ENCODE results near the gene SEMA5A.

Gene SEMA5A

DNA sequence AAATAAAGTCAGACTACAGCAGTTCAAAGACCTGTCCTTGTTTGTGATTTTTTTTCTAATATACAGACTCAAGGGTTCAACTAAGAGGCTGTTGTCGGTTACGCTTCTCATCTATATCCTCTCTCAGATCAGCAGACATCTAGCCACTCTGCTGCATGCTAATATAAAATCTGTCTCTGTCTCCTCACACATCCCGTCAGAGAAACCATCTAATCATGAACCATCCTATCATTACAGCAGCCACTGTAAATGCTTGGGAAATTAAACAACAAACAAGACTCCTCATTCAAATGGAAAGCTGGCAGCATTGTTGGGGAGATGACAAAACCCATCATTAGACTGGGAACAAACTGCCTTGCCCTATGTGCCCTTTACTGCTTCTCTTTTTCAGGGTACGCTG lies 94.8 kb downstream of the SEMA5A start:
- no peak overlapping the region for H3K27ac ChIP-seq (ENCODE audit: low read length)
- no peaks in the 10 kb centered on the region for H3K4me1 ChIP-seq (ENCODE audit: control insufficient read depth in 1 of 2, insufficient read depth in 2 of 2, low read length in 2 of 2)
- H3K9me3 ChIP-seq (ENCODE audit: control insufficient read depth in 1 of 2, low read length in 2 of 2): peaks cover 0 to 9% of the 10 kb centered on the region in 2 donors

DNA sequence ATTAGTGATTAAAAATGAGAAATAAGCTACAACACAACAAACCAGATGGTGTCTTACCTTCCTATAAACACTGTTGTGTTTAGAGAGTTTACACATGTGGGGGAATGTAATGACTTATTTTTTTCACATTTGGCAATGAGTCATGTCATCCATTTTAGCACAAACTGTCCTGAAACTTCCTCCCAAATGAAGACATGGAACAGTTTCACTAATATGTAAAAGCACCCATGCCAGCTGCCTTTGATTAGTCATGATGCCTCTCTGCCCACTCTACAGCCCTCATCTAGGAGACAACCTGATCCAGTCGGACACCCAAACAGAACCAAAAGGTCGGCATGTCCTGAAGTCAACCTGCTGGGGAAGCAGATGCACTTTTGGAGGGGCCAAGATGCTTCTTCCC lies 98.2 kb downstream of the SEMA5A start:
- Histone ChIP-seq H3K27me3 (ENCODE audit: low read depth, low read length) (no peaks in the 10 kb centered on the region), H3K9me3 (ENCODE audit: control insufficient read depth in 1 of 2, low read length in 2 of 2) (peaks cover 0 to 4% of the 10 kb centered on the region in 2 donors), H3K4me1 (ENCODE audit: control insufficient read depth in 1 of 2, insufficient read depth in 2 of 2, low read length in 2 of 2) (no peaks in the 10 kb centered on the region), H3K36me3 (ENCODE audit: control insufficient read depth in 1 of 2, insufficient read depth in 2 of 2, low read length in 2 of 2) (no peaks in the 10 kb centered on the region), H3K4me3 (ENCODE audit: low read depth in 1 of 2, low read length in 2 of 2) (no peak overlapping the region), H3K27ac (ENCODE audit: low read length) (no peak overlapping the region)

More for the DNA sequence above, 94.8 kb downstream of the SEMA5A start:
- H3K27me3 ChIP-seq (ENCODE audit: low read depth, low read length): no peaks in the 10 kb centered on the region
- H3K36me3 ChIP-seq (ENCODE audit: control insufficient read depth in 1 of 2, insufficient read depth in 2 of 2, low read length in 2 of 2): no peaks in the 10 kb centered on the region
- no peak overlapping the region for H3K4me3 ChIP-seq (ENCODE audit: low read depth in 1 of 2, low read length in 2 of 2)

DNA sequence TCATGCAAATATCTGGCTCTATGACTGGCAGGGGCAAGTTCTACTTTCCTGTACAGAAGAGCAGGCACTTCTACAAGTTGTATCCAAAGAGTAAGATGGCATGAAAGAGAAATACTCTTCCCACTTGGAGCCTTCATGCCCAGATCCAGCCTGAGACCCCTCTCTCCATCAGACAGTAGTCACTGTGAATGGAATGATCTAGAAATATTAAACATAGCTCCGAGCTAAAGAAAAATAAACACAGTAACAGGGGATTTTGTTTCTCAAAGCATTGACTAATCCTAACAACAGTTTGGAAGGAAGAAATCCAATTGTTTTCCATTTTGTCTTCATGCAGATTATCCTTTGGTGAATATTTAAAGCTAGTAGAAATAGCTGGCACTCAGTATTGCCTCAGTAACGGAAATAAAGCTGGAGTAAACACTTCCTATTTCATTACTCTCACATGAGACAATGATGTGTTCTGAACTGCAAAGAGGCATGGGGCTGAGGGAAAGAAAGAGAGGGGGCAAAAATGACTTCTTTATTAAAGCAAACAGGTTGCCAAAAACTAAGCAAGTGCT lies 100.0 kb downstream of the SEMA5A start:
- Histone ChIP-seq H3K4me1 (ENCODE audit: control insufficient read depth in 1 of 2, insufficient read depth in 2 of 2, low read length in 2 of 2) (no peaks in the 10 kb centered on the region), H3K36me3 (ENCODE audit: control insufficient read depth in 1 of 2, insufficient read depth in 2 of 2, low read length in 2 of 2) (no peaks in the 10 kb centered on the region), H3K27ac (ENCODE audit: low read length) (no peak overlapping the region), H3K9me3 (ENCODE audit: control insufficient read depth in 1 of 2, low read length in 2 of 2) (peaks cover 0 to 4% of the 10 kb centered on the region in 2 donors), H3K27me3 (ENCODE audit: low read depth, low read length) (no peaks in the 10 kb centered on the region), H3K4me3 (ENCODE audit: low read depth in 1 of 2, low read length in 2 of 2) (no peak overlapping the region)

DNA sequence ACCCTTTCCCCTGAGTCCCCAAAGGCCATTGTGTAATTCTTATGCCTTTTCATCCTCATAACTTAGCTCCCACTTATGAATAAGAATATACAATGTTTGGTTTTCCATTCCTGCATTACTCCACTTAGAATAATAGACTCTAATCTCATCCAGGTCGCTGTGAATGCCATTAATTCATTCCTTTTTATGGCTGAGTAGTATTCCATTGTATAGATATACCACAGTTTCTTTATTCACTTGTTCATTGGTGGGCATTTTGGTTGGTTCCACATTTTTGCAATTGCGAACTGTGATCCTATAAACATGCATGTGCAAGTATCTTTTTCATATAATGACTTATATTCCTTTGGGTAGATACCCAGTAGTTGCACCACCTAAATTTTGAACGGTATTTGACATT lies 101.5 kb downstream of the SEMA5A start:
- H3K27ac ChIP-seq (ENCODE audit: low read length): no peak overlapping the region
- H3K4me3 ChIP-seq (ENCODE audit: low read depth in 1 of 2, low read length in 2 of 2): no peak overlapping the region
- no peaks in the 10 kb centered on the region for H3K36me3 ChIP-seq (ENCODE audit: control insufficient read depth in 1 of 2, insufficient read depth in 2 of 2, low read length in 2 of 2)
- peaks cover 0 to 4% of the 10 kb centered on the region in 2 donors for H3K9me3 ChIP-seq (ENCODE audit: control insufficient read depth in 1 of 2, low read length in 2 of 2)
- no peaks in the 10 kb centered on the region for H3K27me3 ChIP-seq (ENCODE audit: low read depth, low read length)
- no peaks in the 10 kb centered on the region for H3K4me1 ChIP-seq (ENCODE audit: control insufficient read depth in 1 of 2, insufficient read depth in 2 of 2, low read length in 2 of 2)

DNA sequence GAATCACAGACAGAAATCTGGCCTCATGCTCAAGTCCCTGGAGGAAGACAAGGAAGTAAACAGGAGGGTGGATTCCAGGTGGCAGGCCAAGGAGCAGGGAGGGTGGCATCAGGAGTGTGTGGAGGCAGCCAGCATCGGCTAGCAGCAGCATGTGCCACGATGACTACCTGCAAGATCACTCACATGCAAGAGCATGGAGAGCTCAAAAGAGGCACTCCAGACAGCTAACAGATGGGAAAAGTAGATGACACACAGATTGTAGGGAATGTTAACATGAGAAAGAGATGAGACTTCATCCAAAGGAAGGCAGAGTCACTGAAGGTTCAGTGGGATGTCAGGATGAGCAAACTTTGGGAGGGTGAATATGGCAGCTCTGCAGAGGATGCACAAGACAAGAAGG lies 104.3 kb downstream of the SEMA5A start:
- H3K36me3 ChIP-seq (ENCODE audit: control insufficient read depth in 1 of 2, insufficient read depth in 2 of 2, low read length in 2 of 2): no peaks in the 10 kb centered on the region
- H3K9me3 ChIP-seq (ENCODE audit: control insufficient read depth in 1 of 2, low read length in 2 of 2): peaks cover 0 to 4% of the 10 kb centered on the region in 2 donors
- H3K4me3 ChIP-seq (ENCODE audit: low read depth in 1 of 2, low read length in 2 of 2): no peak overlapping the region
- H3K27me3 ChIP-seq (ENCODE audit: low read depth, low read length): no peaks in the 10 kb centered on the region
- H3K27ac ChIP-seq (ENCODE audit: low read length): no peak overlapping the region
- no peaks in the 10 kb centered on the region for H3K4me1 ChIP-seq (ENCODE audit: control insufficient read depth in 1 of 2, insufficient read depth in 2 of 2, low read length in 2 of 2)

DNA sequence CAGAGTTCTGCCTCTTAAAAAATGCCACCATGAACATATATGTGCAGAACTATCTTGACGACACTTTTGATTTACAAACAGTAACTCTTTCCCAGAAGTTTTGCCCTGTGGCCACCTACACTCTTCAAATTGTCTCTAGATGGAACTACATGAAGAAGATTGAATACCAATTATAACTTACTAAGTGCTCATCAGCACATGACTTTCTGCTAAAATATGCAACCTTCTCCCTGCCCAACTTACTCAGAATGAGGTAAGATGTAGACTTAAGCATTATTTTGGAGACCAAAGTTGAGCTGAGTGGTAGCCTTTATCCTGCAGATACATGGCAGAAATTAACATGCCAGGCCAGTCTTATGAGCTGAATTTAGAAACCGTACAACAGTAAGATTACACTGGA lies 105.4 kb downstream of the SEMA5A start:
- no peak overlapping the region for H3K27ac ChIP-seq (ENCODE audit: low read length)

DNA sequence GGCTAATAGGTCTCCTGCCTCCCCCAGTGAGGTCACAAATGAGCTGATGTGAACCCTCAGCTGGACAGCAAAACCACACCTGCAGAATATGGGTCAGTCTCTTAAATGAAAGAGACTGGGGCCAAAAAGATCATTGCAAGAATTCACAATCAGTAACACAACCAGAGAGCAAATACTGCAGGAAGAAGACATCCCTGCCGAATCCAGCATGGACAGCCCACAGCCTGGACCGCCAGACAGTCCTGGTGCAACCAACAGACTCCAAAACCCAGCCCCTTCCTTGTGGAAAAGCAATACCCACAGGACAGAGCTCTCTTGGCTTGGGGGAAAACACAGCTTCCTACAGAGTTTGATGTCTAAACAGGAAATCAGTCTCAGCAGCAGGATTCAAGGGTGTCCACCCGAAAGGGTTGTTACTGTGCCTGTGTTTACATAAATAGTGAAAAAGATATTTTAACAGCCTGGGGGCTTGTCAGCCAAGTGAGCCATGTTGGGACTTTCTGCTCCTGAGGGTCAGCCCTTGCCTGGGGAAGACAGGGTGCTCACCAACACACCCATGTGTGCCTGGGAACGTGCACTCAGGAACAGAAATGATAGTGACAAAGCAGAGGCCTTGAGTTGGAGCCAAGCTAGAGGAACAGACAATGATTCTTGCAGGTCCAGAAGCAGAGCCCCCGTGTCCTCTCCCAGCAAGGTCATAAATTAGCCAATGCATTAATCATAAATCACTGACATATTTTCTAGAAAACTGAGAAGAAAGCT lies 106.2 kb downstream of the SEMA5A start:
- no peaks in the 10 kb centered on the region for H3K4me1 ChIP-seq (ENCODE audit: control insufficient read depth in 1 of 2, insufficient read depth in 2 of 2, low read length in 2 of 2)
- no peak overlapping the region for H3K27ac ChIP-seq (ENCODE audit: low read length)
- no peaks in the 10 kb centered on the region for H3K27me3 ChIP-seq (ENCODE audit: low read depth, low read length)
- peaks cover 0 to 4% of the 10 kb centered on the region in 2 donors for H3K9me3 ChIP-seq (ENCODE audit: control insufficient read depth in 1 of 2, low read length in 2 of 2)
- H3K4me3 ChIP-seq (ENCODE audit: low read depth in 1 of 2, low read length in 2 of 2): no peak overlapping the region
- no peaks in the 10 kb centered on the region for H3K36me3 ChIP-seq (ENCODE audit: control insufficient read depth in 1 of 2, insufficient read depth in 2 of 2, low read length in 2 of 2)

More for the DNA sequence above, 105.4 kb downstream of the SEMA5A start:
- H3K4me3 ChIP-seq (ENCODE audit: low read depth in 1 of 2, low read length in 2 of 2): no peak overlapping the region
- peaks cover 0 to 4% of the 10 kb centered on the region in 2 donors for H3K9me3 ChIP-seq (ENCODE audit: control insufficient read depth in 1 of 2, low read length in 2 of 2)
- H3K27me3 ChIP-seq (ENCODE audit: low read depth, low read length): no peaks in the 10 kb centered on the region
- H3K36me3 ChIP-seq (ENCODE audit: control insufficient read depth in 1 of 2, insufficient read depth in 2 of 2, low read length in 2 of 2): no peaks in the 10 kb centered on the region
- H3K4me1 ChIP-seq (ENCODE audit: control insufficient read depth in 1 of 2, insufficient read depth in 2 of 2, low read length in 2 of 2): no peaks in the 10 kb centered on the region

DNA sequence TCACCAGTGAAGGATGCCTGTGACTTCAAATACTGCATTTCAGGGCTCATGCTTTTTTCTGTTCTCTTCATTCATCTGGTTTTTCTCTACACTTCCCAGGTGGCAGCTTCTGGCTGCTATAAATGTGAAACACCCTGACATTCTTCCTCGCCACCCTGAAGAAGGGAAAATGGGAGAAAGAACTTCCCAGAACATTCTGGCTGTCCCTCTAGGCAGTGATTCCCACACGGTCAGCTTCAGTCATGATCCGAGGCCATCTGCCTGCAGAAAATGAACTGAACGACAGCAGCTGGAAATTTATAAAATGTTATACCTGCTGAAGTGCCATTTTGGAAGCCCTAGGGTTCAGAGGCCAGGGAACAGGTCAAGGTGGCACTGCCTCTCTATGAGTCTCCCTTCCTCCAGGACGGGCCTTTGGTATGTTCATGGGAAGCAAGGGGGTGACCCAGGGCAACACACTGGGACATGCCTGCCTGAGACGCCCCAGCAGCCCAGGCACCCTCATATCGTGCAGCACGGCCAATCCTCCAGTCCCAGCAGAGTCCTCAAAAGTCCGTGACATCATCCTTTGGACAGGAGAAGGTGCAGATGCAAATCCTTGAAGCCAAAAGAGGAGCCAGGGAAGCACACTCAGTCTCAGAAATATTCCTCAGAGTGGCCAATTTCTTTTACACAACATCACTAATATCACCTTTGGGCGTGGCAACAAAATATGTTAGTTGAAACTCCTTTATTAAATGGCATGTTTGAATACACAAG lies 107.1 kb downstream of the SEMA5A start:
- Histone ChIP-seq H3K9me3 (ENCODE audit: control insufficient read depth in 1 of 2, low read length in 2 of 2) (no peaks in the 10 kb centered on the region), H3K4me3 (ENCODE audit: low read depth in 1 of 2, low read length in 2 of 2) (no peak overlapping the region), H3K36me3 (ENCODE audit: control insufficient read depth in 1 of 2, insufficient read depth in 2 of 2, low read length in 2 of 2) (no peaks in the 10 kb centered on the region), H3K27ac (ENCODE audit: low read length) (no peak overlapping the region), H3K27me3 (ENCODE audit: low read depth, low read length) (no peaks in the 10 kb centered on the region), H3K4me1 (ENCODE audit: control insufficient read depth in 1 of 2, insufficient read depth in 2 of 2, low read length in 2 of 2) (no peaks in the 10 kb centered on the region)

DNA sequence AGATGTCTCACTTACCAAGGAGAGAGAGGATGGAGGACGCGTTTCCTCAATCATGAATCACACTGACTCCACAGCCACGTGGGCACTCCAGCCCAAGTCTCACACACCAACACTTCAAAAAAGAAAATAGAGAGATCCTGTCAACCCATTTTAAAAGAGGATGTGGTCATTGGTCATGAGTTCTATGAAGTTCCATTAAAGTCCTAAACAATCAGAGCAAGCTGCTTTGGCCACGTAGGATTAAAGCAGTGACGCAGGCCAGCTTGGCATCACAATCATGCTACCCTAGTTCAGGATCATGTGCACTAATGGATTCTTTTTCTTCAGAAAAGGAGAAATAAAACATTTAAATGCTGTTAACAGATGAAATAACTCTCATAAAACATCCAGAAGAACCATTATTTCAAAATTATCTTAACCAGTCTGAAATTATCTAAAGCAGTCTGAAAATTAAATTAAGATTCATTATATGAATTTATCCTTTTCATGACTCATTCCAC lies 108.1 kb downstream of the SEMA5A start:
- Histone ChIP-seq H3K27me3 (ENCODE audit: low read depth, low read length) (no peaks in the 10 kb centered on the region), H3K9me3 (ENCODE audit: control insufficient read depth in 1 of 2, low read length in 2 of 2) (no peaks in the 10 kb centered on the region), H3K36me3 (ENCODE audit: control insufficient read depth in 1 of 2, insufficient read depth in 2 of 2, low read length in 2 of 2) (no peaks in the 10 kb centered on the region), H3K4me1 (ENCODE audit: control insufficient read depth in 1 of 2, insufficient read depth in 2 of 2, low read length in 2 of 2) (no peaks in the 10 kb centered on the region), H3K4me3 (ENCODE audit: low read depth in 1 of 2, low read length in 2 of 2) (no peak overlapping the region), H3K27ac (ENCODE audit: low read length) (no peak overlapping the region)

DNA sequence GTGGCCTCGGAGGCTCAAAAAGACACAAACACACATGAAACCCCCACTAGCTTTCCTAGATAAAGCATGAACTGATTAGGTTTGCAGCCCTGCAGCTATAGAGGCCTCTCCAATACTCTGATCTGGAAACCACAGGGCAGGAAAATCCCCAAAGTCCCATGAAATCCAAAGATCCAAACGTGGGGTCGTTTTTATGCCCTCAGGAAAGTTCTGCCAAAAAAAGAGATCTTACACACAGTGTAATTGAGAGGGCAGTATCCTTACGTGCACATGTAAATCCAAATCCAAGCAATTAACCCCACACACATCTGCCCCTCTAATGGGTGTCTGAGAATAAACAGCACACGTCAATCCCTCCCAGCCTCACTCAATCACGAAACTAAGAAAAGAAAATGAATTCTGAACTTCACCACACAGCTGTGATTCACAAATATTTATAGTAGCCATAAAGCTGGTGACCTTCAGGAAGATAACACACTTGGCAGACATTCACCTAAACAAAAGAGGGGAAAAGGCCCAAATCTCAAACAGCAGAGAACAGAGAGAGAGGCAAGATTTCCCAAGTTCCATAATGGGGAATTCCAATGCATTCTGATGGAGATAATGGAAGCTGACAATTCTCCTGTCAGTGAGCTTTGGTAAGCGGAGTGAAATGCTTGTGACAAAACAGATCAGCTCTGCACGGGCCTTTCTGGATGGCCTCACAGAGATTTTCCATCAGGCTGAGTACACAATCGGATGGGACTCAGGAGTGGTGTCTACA lies 114.2 kb downstream of the SEMA5A start:
- Histone ChIP-seq H3K4me1 (ENCODE audit: control insufficient read depth in 1 of 2, insufficient read depth in 2 of 2, low read length in 2 of 2) (no peaks in the 10 kb centered on the region), H3K27me3 (ENCODE audit: low read depth, low read length) (no peaks in the 10 kb centered on the region), H3K4me3 (ENCODE audit: low read depth in 1 of 2, low read length in 2 of 2) (no peak overlapping the region), H3K27ac (ENCODE audit: low read length) (no peak overlapping the region), H3K36me3 (ENCODE audit: control insufficient read depth in 1 of 2, insufficient read depth in 2 of 2, low read length in 2 of 2) (no peaks in the 10 kb centered on the region), H3K9me3 (ENCODE audit: control insufficient read depth in 1 of 2, low read length in 2 of 2) (no peaks in the 10 kb centered on the region)

DNA sequence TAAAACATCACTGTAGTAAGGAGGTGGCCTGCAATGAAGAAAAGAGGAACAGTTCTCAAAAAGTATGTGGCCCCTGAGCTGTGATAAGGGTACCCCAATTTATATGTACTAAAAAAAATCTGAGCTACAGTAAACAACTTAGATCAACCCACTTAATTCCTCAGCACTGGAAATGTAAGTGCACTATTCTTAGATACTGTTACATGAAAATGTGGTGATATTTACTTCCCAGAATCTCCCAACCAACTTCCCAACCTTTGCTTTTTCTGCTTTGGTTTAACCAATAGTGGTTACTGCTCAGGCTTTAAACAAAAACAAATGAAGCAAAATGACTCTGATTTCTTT lies 114.8 kb downstream of the SEMA5A start:
- Histone ChIP-seq H3K36me3 (ENCODE audit: control insufficient read depth in 1 of 2, insufficient read depth in 2 of 2, low read length in 2 of 2) (no peaks in the 10 kb centered on the region), H3K4me1 (ENCODE audit: control insufficient read depth in 1 of 2, insufficient read depth in 2 of 2, low read length in 2 of 2) (no peaks in the 10 kb centered on the region), H3K9me3 (ENCODE audit: control insufficient read depth in 1 of 2, low read length in 2 of 2) (no peaks in the 10 kb centered on the region), H3K27ac (ENCODE audit: low read length) (no peak overlapping the region), H3K27me3 (ENCODE audit: low read depth, low read length) (no peaks in the 10 kb centered on the region), H3K4me3 (ENCODE audit: low read depth in 1 of 2, low read length in 2 of 2) (no peak overlapping the region)
